SK-N-MC (cell line): ENCODE measurements around the gene KIF2A.

Source experiments
- DNase-seq: peaks from one replicate; pipeline ENCODE4 v3.0.0-alpha.2; 2011; ENCODE audit warnings: low read depth, low spot score
- H3K27ac ChIP-seq: fragments of 200-600 bp; sonication (generic); 2 replicates; pipeline ENCODE4 v1.5.1; 2016; ENCODE audit warnings: mixed run types
- H3K36me3 ChIP-seq: fragments of 200-600 bp; sonication (generic); 2 replicates; pipeline ENCODE4 v1.6.1; 2017; ENCODE audit warnings: antibody characterized with exemption, low read length, mixed read lengths; ENCODE audit not compliant: insufficient read depth
- H3K4me3 ChIP-seq: fragments of 200-600 bp; sonication (generic); 2 replicates; pipeline ENCODE4 v1.5.1; 2016
- H3K9ac ChIP-seq: fragments of 200-600 bp; sonication (generic); 2 replicates; pipeline ENCODE4 v1.8.0; 2017; ENCODE audit warnings: mixed run types, mixed read lengths; ENCODE audit not compliant: insufficient read length
- H3K9me3 ChIP-seq: fragments of 200-600 bp; sonication (generic); 2 replicates; pipeline ENCODE4 v1.6.1; 2017; ENCODE audit warnings: low read depth, mild to moderate bottlenecking, antibody characterized with exemption, low read length, moderate library complexity, mixed read lengths
- EZH2 ChIP-seq: fragments of 200-600 bp; sonication (generic); IDR thresholded peaks from one replicate; pipeline ENCODE4 v1.6.1; 2017; ENCODE audit warnings: antibody characterized with exemption
- FOXP2 ChIP-seq: optimal IDR thresholded peaks from 2 replicates; pipeline ENCODE3; 2011; ENCODE audit warnings: mild to moderate bottlenecking, moderate library complexity; ENCODE audit not compliant: insufficient read depth; ENCODE audit errors: extremely low read length, control extremely low read depth
- POLR2AphosphoS5 ChIP-seq: IDR thresholded peaks from 2 replicates; pipeline ENCODE4 v1.6.1; 2012; ENCODE audit warnings: mild to moderate bottlenecking, low read depth, low read length, borderline replicate concordance

The KIF2A gene

GRCh38 chr5:62421414-62421813, 115.4 kb downstream of the KIF2A start:
- no peaks in the 10 kb centered on the region for H3K9me3 ChIP-seq
- no peak overlapping the region for H3K4me3 ChIP-seq
- H3K27ac ChIP-seq = no peak overlapping the region
- TF ChIP-seq EZH2 (no peak), FOXP2 (no peak), POLR2AphosphoS5 (no peak)
- DNase-seq = no peak
- H3K36me3 ChIP-seq = no peaks in the 10 kb centered on the region
- no peak overlapping the region for H3K9ac ChIP-seq

DNA sequence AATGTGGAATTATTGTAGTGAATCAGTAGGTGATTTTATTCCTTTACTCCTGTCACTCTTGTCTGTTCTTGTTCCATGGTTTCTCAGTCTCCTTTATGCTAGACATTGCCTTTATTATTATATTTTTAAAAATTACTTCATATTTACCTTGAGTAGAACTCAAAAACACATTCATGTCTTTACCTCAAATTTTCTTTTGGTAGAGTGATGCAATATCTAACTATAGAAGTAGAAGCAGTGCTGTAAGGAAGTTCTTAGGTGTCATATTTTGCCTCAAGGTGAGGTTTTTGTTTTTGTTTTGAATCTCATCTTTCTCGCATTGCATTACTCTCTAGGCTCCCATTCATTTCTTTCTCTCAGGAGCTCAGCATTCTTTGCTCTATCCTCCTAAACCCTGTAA, 118.8 kb downstream of the KIF2A start:
- H3K9ac ChIP-seq = no peak overlapping the region
- H3K27ac ChIP-seq = no peak overlapping the region
- DNase-seq = no peak
- H3K9me3 ChIP-seq = no peaks in the 10 kb centered on the region
- TF ChIP-seq EZH2 (no peak), FOXP2 (no peak), POLR2AphosphoS5 (no peak)
- H3K4me3 ChIP-seq = no peak overlapping the region
- no peaks in the 10 kb centered on the region for H3K36me3 ChIP-seq

DNA sequence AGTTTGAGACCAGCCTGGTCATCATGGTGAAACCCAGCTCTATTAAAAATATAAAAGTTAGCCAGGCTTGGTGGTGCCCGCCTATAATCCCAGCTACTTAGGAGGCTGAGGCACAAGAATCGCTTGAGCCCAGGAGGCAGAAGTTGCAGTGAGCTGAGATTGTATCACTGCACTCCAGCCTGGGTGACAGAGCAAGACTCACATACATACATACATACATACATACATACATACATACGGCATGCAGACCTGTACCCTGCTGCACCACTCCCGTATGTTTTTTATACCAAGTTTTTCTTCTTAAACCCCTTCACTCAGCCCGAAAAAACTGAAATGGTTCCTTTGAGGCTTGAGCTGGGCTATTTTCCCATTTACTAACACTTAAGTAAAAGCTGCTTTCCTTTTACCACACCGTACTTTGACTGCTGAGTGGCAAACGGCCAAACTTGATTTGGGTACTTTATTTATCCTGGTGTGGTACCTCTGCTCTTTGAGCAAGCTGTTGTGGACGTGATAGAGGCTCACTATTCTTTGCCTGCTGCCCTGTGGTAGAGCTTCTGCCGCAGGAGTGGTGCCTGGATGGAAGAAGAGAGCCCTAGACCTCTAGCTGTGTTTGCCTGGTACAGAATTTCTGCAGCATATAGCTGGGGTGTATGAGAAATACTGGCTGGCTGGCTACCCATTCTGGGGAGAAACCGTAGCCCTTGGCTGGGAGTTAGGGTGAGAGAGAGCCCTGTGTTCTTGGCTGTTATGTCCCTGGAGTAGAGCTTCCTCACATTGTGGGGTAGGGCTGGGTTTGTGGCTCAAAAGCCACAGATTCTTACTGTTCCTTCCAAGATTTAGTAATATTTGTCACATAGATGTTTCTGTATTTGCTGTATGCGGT, 126.0 kb downstream of the KIF2A start:
- Histone ChIP-seq H3K9ac (no peak overlapping the region), H3K27ac (peak overlapping the region; percentile 55; the same call in 1 of the 2 replicates), H3K9me3 (no peaks in the 10 kb centered on the region), H3K36me3 (no peaks in the 10 kb centered on the region), H3K4me3 (no peak overlapping the region)
- DNase-seq = no peak
- TF ChIP-seq EZH2 (no peak), FOXP2 (no peak)

- H3K36me3 ChIP-seq = no peaks in the 10 kb centered on the region
- H3K27ac ChIP-seq = no peak overlapping the region
- no peaks in the 10 kb centered on the region for H3K9me3 ChIP-seq
- H3K4me3 ChIP-seq = no peak overlapping the region
- no peak overlapping the region for H3K9ac ChIP-seq
- TF ChIP-seq EZH2 = no peak
- TF ChIP-seq POLR2AphosphoS5 = no peak
- TF ChIP-seq FOXP2 = no peak
- DNase-seq = no peak
Observed at GRCh38 chr5:62432621-62433064, 126.6 kb downstream of the KIF2A start.
